Stimulated activated CD4-positive, alpha-beta T cell treated with anti-CD3 and anti-CD28 coated beads, Interleukin-4, amount 100 ng/mL, for 4 hours (primary cell): ENCODE data around the gene ITM2C.
A peak's percentile ranks its signal among the peaks of the same experiment; 100 is the strongest.

Experiments used
- DNase-seq, 2 experiments: peaks; one replicate each; pipeline ENCODE4 v3.0.0-alpha.2; 2020

ITM2C gene

GRCh38 chr2:230864605-230865306 lies at the start of gene ITM2C:
TSS of gene ITM2C (plus strand) at chr2:230864942. CDS start at chr2:230865026, 84 bp downstream.
- DNase-seq, result peak; percentile 68 to 73

DNA sequence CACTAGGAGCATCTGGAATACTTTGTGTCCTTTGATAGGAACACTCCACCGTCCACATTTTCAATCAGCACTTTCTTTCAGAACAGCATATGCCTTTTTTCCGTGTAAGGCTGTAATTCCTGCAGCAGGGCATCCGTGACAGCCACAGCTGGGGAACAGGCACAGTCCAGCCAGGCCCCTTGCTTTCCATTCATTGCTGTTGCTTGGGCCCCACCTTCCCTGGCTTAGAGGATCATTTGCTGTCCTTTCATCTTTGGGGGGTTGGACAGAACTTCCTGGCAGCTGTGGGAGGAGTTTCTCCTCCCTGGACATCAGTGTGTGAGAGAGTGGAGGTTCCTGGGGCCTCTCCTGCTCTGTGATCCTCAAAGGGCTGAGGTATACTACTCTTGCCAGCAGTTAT lies 49.7 kb upstream of the ITM2C start:
- no peak for DNase-seq

- DNase-seq, result no peak
Measured at GRCh38 chr2:230816735-230817134, 48.0 kb upstream of the ITM2C start.

DNA sequence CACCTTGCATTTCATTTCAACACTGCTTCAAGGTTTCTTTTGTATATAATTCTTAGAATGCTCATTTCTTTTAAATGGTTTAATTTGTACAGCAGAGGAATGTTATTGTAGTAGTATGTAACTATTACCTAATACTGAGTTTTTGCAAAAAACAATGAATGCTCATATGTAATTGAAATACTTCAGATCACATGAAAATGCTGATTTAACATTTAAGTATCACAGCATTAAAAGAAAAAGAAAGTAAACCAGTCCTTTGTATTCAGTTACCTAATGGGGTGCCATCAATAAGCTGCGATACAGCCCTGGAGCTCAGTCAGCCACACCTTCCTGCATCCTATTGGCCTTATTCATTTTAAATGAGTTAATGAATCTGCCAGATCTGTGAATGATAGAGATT lies 45.3 kb upstream of the ITM2C start:
- no peak for DNase-seq

DNA sequence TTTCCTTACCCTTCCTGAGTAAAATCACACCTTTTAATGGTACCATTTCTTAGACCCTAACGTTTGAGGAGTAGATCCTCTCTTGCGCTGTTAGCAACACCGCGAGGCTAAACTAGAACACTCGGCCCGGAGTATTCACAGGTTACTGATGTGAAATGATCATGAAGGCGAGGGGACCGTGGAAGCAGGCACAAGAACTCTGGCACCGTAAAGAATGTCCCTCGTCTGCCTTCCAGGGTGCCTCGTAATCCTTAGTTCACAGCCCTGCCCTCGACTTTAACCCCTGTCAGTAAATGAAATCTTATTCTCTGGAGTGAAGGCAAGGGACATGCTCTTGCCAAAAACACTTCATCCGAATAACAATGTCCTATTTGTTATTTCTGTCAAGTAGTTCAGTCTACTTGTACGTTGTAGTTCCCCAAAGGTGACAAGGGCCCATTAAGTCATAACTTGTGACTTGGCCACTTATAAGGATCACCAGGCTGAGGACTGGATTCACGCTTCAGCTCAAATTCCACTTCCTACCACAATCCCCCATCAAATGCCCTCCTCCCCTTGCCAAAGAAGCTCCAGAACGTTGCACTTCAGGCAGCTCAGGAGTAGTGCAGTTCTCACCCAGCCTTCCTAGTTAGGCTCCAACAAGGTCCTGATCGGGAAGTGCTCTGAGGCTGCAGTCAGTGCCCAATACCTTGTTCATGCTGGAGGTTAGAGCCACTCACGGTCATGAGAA lies 43.3 kb upstream of the ITM2C start:
- no peak for DNase-seq

- DNase-seq, result no peak
Measured at GRCh38 chr2:230821991-230822520, 42.7 kb upstream of the ITM2C start.

DNA sequence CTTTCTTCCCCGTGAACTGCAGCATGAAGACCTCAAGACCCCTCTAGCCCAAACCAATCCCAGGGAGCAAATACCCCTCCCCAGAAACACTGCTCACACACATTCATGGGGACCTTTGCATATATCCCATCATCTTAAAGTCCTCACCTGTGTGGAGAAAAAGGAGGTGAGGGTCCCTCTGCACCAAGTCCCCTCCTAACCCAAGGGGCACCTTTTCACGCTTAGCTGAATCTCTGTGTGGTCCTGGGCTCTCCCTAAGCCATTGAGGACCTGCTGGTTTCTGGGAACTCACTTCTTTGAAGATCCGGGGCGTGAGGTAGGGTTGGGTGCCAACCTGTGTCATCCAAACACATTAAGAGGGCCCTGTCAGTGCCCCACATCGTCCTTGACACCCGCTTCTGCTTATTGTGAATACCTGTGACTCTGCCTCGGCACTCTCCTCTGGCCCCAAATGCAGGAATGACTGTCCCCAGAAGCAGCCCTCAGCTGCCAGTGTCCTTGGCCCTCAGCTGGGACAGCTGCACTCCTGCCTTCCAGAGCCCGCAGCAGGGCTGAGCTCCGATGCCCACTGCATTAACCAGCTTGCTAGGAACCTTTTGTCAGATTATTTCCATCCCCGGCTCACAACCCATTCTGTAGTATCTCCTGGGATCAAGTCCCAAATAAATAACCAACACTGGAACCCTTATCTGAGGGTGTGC lies 41.3 kb upstream of the ITM2C start:
- DNase-seq, result no peak

- DNase-seq, result peak in 1 of 2 experiments; percentile 39
Measured at GRCh38 chr2:230824406-230824978, 40.2 kb upstream of the ITM2C start.

GRCh38 chr2:230825354-230825753 lies 39.4 kb upstream of the ITM2C start:
- no peak for DNase-seq

GRCh38 chr2:230827774-230828271 lies 36.9 kb upstream of the ITM2C start:
- no peak for DNase-seq

DNA sequence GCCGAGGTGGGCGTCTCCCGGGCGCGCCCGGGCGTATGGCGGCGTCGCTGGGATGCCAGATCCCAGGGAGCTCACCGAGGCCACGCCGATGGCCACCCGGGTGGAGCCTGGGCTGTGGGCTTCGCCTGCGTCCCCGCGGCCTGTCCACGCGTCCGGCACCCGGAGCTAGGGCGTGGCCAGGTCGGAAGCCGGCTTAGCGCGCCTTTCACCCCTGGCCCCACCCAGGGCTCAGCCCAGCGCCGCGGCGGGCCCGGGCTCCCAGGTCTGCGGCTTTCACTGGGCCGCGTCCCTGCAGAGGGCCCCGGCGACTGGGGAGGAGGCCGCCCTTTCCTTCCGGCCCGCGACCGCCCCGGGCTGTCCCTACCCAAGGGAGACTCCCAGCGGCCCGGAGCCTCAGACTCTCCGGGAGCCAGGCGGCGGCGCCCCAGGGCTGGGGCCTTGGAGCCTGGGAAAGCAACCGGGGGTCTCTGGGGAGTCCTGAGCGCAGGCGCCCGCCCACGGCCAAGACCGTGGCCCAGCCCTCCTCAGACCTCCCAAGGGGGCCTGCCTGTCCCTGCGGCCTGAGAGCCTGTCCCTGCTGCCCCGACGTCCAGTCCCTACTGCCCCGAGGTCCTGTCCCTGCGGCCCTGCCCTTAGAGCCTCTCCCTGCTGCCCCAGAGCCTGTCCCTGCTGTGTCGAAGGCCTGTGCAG lies 36.3 kb upstream of the ITM2C start:
- DNase-seq, result no peak

GRCh38 chr2:230829293-230829692 lies 35.4 kb upstream of the ITM2C start:
- DNase-seq, result no peak

- no peak for DNase-seq
Measured at GRCh38 chr2:230829959-230830358, 34.8 kb upstream of the ITM2C start.

GRCh38 chr2:230830428-230830827 lies 34.3 kb upstream of the ITM2C start:
- no peak for DNase-seq

DNA sequence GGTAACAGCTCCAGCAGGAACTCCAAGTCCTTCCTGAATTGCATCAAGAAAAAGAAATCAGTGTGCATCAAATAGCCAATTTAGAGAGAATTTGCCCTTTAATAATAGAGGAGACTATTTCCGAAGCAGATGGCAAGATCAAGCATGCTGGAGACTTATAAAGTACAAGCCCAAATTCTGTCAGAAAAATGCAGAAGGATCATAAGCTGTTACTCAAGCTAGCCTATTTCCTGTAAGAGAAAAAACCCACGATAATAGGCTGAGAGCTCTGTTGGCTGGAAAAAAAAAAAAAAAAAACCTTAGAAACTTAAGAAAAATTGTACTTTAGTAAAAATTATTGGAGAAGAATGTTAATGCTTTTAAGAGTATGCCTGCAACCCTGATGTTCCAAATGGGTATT lies 24.4 kb upstream of the ITM2C start:
- DNase-seq, result no peak

DNA sequence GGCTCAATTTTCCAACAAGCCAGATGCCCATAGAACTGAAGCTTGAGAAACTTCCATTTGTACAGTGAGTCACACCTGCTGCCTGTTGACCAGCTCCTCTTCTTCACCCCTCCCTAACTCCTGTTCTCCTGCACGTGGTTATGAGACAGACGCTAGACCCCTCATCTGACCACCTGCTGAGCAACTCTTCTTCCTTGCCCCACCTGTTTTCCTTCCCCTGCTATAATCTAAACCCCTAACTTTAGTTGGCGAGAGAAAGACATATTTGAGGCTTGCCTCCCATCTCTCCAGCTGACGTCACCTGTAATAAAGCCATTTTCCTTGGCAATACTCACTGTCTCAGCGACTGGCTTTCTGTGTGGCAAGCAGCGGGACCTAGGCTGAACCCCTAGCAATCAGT lies 22.3 kb upstream of the ITM2C start:
- no peak for DNase-seq

- no peak for DNase-seq
Measured at GRCh38 chr2:230843132-230843531, 21.6 kb upstream of the ITM2C start.

GRCh38 chr2:230846360-230846759 lies 18.4 kb upstream of the ITM2C start:
- DNase-seq, result no peak

DNA sequence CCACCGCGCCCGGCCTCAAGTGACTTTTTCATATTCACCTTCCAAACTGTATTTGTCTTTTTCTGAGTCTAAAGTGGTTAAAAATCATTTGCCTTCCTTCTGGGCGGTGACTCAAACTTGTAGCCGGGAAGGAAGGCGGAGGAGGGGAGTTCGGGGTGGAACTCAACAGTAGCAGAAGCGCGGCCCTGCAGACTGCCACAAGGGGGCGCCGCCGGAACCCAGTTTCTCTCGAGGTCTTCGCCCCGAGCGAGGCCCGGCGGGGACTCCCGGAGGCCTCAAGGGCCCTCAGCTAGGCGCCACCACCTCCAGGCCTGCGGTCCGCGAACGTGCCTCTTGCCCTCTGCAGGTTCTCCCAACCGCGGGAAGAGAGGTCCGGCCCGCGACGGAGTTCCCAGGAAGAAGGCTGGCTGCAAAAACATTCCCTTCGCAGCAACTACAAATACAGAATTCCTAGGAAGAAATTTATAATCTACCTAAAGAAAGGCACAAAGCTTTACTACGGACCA lies 16.8 kb upstream of the ITM2C start:
- DNase-seq, result peak; percentile 85 to 94

DNA sequence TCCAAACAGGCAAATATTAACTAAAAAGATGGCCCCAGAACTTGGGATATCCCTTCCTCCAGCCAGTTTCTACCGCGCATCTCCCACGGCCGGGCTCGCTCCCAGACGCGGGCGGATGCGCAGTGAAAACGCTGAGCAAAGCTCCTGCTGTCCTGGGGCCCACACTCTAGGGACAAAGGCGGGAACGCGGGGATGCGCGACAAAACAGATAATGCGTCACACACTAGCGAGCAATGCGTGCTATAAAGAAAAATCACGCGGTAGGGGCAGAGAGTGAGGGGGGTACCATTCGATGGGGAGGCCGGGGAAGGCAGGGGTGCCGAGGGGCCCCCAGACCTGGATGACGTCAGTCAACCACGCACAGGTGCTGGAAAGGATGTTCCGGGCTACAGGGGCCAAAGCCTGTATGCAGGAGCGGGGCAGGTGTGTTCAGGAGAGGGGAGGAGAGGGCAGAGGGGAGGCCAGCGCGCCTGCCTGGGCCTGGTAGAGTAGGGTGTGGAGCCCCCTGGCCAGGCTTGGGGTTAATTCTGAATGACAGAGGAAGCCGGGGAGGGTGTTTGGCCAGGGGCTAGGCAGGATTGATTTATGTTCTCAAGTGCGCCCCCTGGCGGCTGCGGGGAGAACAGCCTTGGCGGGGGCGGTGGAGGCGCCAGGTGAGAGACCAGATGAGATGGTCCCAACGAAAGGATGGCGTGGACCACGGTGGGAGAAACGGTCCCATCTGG lies 14.9 kb upstream of the ITM2C start:
- DNase-seq, result peak; percentile 54 to 71

- DNase-seq, result no peak
Measured at GRCh38 chr2:230850358-230850658, 14.4 kb upstream of the ITM2C start.

- no peak for DNase-seq
Measured at GRCh38 chr2:230852113-230852512, 12.6 kb upstream of the ITM2C start.
